ENCODE measurements around the gene C2CD2.
A peak's percentile ranks its signal among the peaks of the same experiment; 100 is the strongest.

C2CD2 gene

DNA sequence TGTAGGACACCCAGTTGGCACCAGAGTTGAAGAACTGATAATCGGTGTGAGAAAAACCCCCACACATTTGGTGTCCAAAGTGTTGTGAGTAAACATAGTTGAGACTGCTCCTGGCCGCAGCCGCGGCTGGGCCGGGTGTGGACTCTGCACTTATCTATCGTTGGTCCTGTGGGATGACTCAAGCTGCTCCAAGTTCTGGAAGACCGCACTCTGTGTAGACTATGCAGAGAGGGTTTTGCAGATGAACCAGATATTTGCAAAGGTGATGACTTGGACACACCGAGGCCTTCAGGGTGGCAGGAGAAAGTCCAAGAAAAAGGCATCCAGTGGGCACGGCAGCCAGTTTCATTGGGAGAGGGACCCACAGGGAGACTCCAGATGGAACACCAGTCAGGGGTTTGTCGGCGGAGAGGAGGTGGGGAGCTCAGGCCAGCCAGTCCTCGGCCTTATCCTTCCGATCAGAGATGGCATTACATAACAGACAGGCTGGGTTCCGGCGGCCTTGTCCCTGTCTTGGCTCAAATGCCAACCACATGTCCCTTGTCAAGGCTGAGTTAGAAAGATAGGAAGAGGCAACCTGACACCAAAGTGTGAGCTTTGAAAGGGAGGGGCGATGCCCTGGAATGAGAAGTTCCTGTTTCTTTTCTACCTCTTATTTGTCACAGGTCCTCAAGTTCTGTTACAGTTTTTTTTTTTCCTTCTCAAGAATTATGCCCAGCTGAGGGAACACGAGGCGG lies 21.1 kb downstream of the C2CD2 start:
- TF ChIP-seq, protein P1, sequence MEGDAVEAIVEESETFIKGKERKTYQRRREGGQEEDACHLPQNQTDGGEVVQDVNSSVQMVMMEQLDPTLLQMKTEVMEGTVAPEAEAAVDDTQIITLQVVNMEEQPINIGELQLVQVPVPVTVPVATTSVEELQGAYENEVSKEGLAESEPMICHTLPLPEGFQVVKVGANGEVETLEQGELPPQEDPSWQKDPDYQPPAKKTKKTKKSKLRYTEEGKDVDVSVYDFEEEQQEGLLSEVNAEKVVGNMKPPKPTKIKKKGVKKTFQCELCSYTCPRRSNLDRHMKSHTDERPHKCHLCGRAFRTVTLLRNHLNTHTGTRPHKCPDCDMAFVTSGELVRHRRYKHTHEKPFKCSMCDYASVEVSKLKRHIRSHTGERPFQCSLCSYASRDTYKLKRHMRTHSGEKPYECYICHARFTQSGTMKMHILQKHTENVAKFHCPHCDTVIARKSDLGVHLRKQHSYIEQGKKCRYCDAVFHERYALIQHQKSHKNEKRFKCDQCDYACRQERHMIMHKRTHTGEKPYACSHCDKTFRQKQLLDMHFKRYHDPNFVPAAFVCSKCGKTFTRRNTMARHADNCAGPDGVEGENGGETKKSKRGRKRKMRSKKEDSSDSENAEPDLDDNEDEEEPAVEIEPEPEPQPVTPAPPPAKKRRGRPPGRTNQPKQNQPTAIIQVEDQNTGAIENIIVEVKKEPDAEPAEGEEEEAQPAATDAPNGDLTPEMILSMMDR (IDR thresholded peaks at IDR 0.05; ENCODE audit: low read depth, low read length, missing control alignments) = no peak
- H3K4me3 ChIP-seq (replicated peaks; ENCODE audit: low read depth, low read length) = no peak overlapping the region
- DNase-seq (ENCODE audit: extremely low read depth, low read depth) = no peak

DNA sequence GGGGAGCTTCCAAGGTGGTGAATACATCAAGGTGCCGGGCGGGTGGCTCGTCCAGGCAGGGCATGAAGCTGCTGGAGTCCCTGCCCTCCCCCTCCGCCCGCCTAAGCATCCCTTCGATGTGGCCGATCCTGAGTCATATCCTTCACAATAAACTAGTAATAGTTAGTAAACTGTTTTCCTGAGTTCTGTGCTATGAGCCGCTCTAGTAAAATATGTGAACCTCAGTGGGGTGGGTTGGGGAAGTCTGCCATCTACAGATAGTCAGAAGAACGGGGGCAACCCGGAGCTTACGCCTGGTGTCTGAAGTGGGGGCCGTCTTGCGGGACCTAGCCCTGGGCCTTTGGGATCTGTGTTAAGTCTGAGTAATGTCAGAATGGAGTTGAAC lies 21.6 kb downstream of the C2CD2 start:
- no peak overlapping the region for H3K4me3 ChIP-seq (replicated peaks; ENCODE audit: low read depth, low read length)
- peak; percentile 47 for DNase-seq (ENCODE audit: extremely low read depth, low read depth)
- TF ChIP-seq, protein P1 (IDR thresholded peaks at IDR 0.05; ENCODE audit: low read depth, low read length, missing control alignments) = peak; percentile 16

DNA sequence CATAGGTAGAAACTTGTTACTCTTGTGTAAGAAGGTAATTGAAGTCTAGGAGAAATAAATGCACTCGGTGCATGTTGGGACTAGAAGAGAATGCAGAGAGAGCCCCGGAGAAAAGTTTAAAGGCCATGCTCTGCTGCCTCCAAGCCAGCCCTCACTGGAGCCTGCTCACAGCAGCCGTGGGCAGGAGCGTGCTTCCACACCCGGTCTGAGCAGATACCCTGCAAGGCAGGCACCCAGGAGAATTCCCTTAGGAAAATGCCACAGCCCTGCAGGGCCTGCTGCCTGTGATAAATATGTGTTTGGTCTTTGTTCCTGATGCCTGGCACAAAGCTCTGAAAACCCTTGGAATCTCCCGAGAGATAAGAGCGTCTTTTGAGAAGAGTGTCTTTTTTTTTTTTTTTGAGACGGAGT lies 22.8 kb downstream of the C2CD2 start:
- TF ChIP-seq, protein P1 (IDR thresholded peaks at IDR 0.05; ENCODE audit: low read depth, low read length, missing control alignments) = no peak
- DNase-seq (ENCODE audit: extremely low read depth, low read depth) = no peak
- H3K4me3 ChIP-seq (replicated peaks; ENCODE audit: low read depth, low read length) = no peak overlapping the region

DNA sequence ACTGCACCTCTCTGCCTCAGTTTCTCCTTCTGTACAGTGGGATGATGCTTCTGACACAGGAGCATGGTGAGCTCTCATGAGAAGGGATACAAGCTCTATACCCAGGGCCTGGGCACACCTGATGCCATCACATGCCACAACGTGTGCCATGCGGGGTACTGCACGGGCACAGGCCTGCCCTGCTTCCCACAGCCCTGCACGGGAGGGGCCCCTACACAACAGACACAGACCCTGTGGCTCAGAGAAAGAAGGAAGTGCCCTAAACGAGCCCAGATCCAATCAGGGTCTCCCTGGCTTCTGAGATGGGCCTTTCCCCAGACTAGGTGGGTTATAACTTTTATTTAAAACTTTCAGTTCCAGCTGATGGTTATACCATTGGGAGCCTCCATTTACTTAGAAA lies 24.6 kb downstream of the C2CD2 start:
- H3K4me3 ChIP-seq (replicated peaks; ENCODE audit: low read depth, low read length) = no peak overlapping the region
- no peak for DNase-seq (ENCODE audit: extremely low read depth, low read depth)
- TF ChIP-seq, protein P1 (IDR thresholded peaks at IDR 0.05; ENCODE audit: low read depth, low read length, missing control alignments) = no peak

DNA sequence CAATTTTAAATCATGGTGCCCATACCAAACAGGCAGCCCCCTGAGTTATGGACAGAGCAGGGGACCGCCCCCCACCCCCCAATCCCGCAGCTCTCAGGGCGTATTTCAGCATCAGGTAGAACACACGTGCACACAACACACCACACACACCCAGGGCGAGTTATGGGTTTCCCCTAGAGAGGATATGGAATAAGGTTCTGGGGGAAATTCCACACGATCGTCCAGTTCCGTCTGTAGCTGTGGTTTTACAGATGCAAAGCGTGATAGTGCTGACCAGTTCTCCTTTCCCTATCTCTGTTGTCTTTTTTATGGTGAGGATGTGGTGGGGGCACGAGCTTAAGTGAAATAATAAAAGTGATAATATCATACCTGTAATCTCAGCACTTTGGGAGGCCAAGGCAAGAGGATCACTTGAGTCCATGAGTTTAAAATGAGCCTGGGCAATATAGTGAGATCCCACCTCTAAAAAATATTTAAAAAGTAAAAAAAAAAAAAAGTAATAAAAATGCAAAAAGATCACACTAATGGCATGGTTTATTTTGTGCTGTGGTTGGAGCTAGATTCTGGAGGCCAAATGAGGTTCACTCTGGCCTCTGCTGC lies 25.1 kb downstream of the C2CD2 start:
- TF ChIP-seq, protein P1 (IDR thresholded peaks at IDR 0.05; ENCODE audit: low read depth, low read length, missing control alignments) = no peak
- DNase-seq (ENCODE audit: extremely low read depth, low read depth) = no peak
- no peak overlapping the region for H3K4me3 ChIP-seq (replicated peaks; ENCODE audit: low read depth, low read length)

DNA sequence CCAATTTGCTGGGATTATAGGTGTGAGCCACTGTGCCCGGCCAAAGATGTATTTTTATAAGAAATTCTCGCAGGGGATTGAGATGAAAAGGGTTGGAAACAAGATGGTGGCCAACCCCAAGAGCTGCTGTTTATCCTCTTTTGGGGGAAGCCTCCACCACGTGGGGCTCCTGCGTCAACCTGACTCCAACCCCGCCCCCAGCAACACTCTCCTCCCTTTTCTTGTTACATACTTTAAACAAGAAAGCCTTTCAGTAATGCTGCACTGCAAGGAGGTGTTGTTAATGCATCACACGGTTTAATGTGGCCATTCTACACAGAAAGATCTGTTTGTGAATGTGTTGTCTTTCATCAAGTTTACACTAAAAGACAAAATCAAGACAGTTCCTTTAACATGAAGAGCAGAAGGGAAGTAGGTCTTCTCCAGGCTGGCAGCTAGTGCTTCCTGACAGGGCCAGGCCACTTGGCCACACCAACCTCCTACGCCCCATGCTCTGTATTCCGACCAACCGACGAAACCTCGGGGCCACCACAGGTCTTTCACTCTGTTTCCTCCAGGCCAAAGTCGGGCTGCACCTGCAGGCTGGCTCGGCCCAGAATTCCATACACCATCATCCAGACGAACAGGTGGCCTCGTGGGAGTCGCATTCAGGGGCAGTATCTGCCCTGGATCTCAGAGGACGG lies 25.9 kb downstream of the C2CD2 start:
- H3K4me3 ChIP-seq (replicated peaks; ENCODE audit: low read depth, low read length) = no peak overlapping the region
- TF ChIP-seq, protein P1 (IDR thresholded peaks at IDR 0.05; ENCODE audit: low read depth, low read length, missing control alignments) = no peak
- no peak for DNase-seq (ENCODE audit: extremely low read depth, low read depth)

Data from HFF-Myc (cell line).